ENCODE measurements around the gene PLA2G12A.

PLA2G12A gene

DNA sequence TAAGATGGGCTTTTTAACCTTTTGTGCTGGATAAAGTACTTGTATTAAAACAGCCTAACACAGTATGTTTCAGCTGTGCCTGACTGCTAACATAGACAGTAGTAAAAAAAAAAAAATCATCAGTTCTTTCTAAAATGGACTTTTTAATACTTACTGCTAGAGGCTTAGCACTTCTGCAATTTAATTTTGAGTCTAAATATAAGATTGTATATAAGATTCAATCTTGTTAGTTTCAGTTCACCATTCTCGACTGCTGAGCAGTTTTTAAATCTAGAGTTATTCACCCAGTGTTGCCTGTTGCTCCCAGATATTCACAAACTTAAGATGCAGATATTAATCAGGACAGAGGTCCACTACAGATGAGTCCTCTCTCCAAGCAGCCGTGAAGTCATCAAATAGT, 6.8 kb downstream of the PLA2G12A start:
- Histone ChIP-seq H3K36me3 (ENCODE audit: control insufficient read depth, insufficient read depth, low read length) (no peaks in the 10 kb centered on the region), H3K4me3 (ENCODE audit: extremely low read depth, insufficient read depth, low read length, poor library complexity, severe bottlenecking) (no peak overlapping the region), H3K27ac (ENCODE audit: low read depth, low read length, severe bottlenecking) (no peak overlapping the region), H3K4me1 (ENCODE audit: control insufficient read depth, insufficient read depth, low read length, poor library complexity, severe bottlenecking) (no peaks in the 10 kb centered on the region), H3K9me3 (ENCODE audit: control insufficient read depth, low read length) (peaks cover 12% of the 10 kb centered on the region)
- 100% methylated on average over 1 to 2 of the region's 2 CpGs for WGBS, 2 experiments (ENCODE audit: insufficient coverage in 2 of 2)

DNA sequence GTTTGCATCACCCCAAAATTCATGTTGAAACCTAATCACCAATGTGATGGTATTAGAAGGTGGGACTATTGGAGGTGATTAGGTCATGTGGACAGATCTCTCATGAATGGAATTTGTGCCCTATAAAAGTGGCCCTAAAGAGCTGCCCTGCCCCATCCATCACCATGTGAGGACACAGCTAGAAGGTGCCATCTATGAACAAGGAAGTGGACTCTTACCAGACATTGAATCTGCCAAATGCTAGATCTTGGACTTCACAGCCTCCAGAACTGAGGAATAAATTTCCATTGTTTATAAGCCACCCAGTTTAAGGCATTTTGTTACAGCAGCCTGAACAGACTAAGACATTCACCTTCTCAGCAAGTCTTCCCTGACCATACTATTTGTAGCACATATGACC, 7.5 kb downstream of the PLA2G12A start:
- Histone ChIP-seq H3K4me1 (ENCODE audit: control insufficient read depth, insufficient read depth, low read length, poor library complexity, severe bottlenecking) (no peaks in the 10 kb centered on the region), H3K36me3 (ENCODE audit: control insufficient read depth, insufficient read depth, low read length) (no peaks in the 10 kb centered on the region), H3K4me3 (ENCODE audit: extremely low read depth, insufficient read depth, low read length, poor library complexity, severe bottlenecking) (no peak overlapping the region)

DNA sequence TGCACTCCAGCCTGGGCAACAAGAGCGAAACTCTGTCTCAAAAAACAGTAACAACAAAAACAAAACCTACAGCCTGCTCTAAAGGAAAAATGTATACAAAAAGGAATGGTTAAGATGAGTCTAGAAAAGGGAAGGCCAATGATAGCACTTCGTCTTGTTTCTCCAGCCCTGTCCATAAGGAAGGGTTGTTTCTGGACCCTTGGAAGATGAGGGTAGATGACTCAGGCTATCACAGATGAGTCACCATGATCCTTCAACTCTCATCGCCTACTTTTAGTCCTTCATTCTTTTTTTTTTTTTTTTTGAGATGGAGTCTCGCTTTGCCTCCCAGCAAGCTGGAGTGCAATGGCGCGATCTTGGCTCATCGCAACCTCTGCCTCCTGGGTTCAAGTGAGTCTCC, 8.8 kb downstream of the PLA2G12A start:
- Histone ChIP-seq H3K4me1 (ENCODE audit: control insufficient read depth, insufficient read depth, low read length, poor library complexity, severe bottlenecking) (no peaks in the 10 kb centered on the region), H3K9me3 (ENCODE audit: control insufficient read depth, low read length) (peaks cover 12% of the 10 kb centered on the region), H3K36me3 (ENCODE audit: control insufficient read depth, insufficient read depth, low read length) (peaks cover 8% of the 10 kb centered on the region), H3K27ac (ENCODE audit: low read depth, low read length, severe bottlenecking) (no peak overlapping the region), H3K4me3 (ENCODE audit: extremely low read depth, insufficient read depth, low read length, poor library complexity, severe bottlenecking) (no peak overlapping the region)
- WGBS, 2 experiments (ENCODE audit: insufficient coverage in 2 of 2), result 85 to 100% methylated on average over 3 to 5 of the region's 7 CpGs

More for the DNA sequence above, 7.5 kb downstream of the PLA2G12A start:
- Histone ChIP-seq H3K27ac (ENCODE audit: low read depth, low read length, severe bottlenecking) (no peak overlapping the region), H3K9me3 (ENCODE audit: control insufficient read depth, low read length) (peaks cover 12% of the 10 kb centered on the region)

DNA sequence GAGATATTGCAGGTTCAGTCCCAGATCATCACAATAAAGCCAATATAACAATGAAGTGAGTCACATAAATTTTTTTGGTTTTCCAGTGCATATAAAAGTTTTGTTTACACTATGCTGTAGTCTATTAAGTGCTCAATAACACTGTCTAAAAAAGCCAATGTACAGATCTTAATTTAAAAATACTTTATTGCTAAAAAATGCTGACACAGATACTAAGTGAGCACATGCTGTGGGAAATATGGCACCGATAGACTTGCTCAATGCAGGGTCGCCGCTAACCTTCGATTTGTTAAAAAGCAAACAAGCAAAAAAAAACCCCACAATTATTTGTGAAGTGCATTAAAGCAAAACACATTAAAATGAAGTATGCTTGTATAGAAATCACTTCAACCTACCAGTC, 10.3 kb downstream of the PLA2G12A start:
- Histone ChIP-seq H3K4me1 (ENCODE audit: control insufficient read depth, insufficient read depth, low read length, poor library complexity, severe bottlenecking) (no peaks in the 10 kb centered on the region), H3K27ac (ENCODE audit: low read depth, low read length, severe bottlenecking) (no peak overlapping the region), H3K4me3 (ENCODE audit: extremely low read depth, insufficient read depth, low read length, poor library complexity, severe bottlenecking) (no peak overlapping the region), H3K36me3 (ENCODE audit: control insufficient read depth, insufficient read depth, low read length) (peaks cover 8% of the 10 kb centered on the region), H3K9me3 (ENCODE audit: control insufficient read depth, low read length) (peaks cover 12% of the 10 kb centered on the region)
- WGBS, 2 experiments (ENCODE audit: insufficient coverage in 2 of 2), result no CpG with 5 or more reads among the region's 4 CpGs

DNA sequence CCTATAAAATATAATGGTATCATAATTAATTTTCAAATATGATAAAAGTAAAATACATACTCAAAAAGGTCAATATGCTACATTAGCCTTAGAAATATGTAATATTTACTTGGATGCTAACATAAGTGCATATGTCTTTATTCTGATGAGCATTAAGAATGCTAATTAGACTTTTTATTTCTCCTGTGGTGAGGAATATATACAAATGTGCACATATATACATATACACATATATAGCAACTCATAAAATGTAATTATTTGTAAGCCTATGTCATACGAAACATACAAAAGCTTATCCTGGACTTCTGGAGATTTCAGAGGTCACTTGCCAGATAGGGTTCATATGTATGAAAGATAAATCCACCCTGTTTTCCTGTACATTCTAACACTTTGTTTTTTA, 11.1 kb downstream of the PLA2G12A start:
- Histone ChIP-seq H3K27ac (ENCODE audit: low read depth, low read length, severe bottlenecking) (no peak overlapping the region), H3K4me1 (ENCODE audit: control insufficient read depth, insufficient read depth, low read length, poor library complexity, severe bottlenecking) (no peaks in the 10 kb centered on the region), H3K4me3 (ENCODE audit: extremely low read depth, insufficient read depth, low read length, poor library complexity, severe bottlenecking) (no peak overlapping the region), H3K36me3 (ENCODE audit: control insufficient read depth, insufficient read depth, low read length) (peaks cover 12% of the 10 kb centered on the region), H3K9me3 (ENCODE audit: control insufficient read depth, low read length) (peaks cover 12% of the 10 kb centered on the region)
- WGBS, 2 experiments (ENCODE audit: insufficient coverage in 2 of 2), result no CpG with 5 or more reads among the region's 1 CpG

DNA sequence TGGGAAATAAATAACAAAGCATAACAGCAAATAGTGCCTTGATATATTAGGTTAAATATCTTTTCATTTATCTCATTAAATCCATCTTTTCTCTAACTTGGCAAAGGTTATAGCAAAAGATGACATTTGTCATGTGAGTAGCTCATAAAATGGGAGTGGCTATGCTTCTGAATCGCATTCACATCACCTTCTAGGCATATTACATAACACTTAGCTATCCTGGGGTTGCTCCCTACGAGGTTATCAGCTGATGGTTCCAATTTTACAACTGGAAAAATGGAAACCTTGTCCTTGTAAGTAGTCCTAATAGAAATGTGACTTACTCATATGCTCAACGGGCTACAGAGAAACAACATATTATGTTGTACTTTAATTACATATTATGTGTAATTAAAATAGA, 16.4 kb downstream of the PLA2G12A start:
- Histone ChIP-seq H3K36me3 (ENCODE audit: control insufficient read depth, insufficient read depth, low read length) (peaks cover 16% of the 10 kb centered on the region), H3K27ac (ENCODE audit: low read depth, low read length, severe bottlenecking) (no peak overlapping the region), H3K4me1 (ENCODE audit: control insufficient read depth, insufficient read depth, low read length, poor library complexity, severe bottlenecking) (no peaks in the 10 kb centered on the region), H3K4me3 (ENCODE audit: extremely low read depth, insufficient read depth, low read length, poor library complexity, severe bottlenecking) (no peak overlapping the region), H3K9me3 (ENCODE audit: control insufficient read depth, low read length) (no peaks in the 10 kb centered on the region)
- 100% methylated on average over 1 of the region's 3 CpGs; no CpG with 5 or more reads in 1 of the 2 experiments for WGBS, 2 experiments (ENCODE audit: insufficient coverage in 2 of 2)

DNA sequence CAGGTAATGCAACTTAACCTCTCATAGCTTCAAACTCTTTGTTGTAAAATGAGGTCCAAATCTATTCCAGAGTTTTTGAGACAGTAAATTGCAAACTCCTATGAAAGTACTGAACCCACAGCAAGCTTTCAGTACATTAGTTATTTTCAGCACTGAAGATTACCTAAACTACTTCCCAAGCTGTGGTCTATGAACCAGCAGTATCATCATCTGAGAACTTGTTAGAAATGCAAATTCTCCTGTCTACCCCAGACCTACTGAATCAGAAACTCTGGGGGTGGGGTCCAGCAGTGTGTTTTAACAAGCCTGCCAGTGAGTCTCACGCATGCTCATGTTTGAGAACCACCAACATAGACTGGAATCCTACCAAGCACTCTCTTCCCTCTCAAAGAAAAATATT, 20.9 kb downstream of the PLA2G12A start:
- Histone ChIP-seq H3K27ac (ENCODE audit: low read depth, low read length, severe bottlenecking) (no peak overlapping the region), H3K4me3 (ENCODE audit: extremely low read depth, insufficient read depth, low read length, poor library complexity, severe bottlenecking) (no peak overlapping the region), H3K36me3 (ENCODE audit: control insufficient read depth, insufficient read depth, low read length) (peaks cover 5% of the 10 kb centered on the region), H3K4me1 (ENCODE audit: control insufficient read depth, insufficient read depth, low read length, poor library complexity, severe bottlenecking) (no peaks in the 10 kb centered on the region), H3K9me3 (ENCODE audit: control insufficient read depth, low read length) (no peaks in the 10 kb centered on the region)
- WGBS, 2 experiments (ENCODE audit: insufficient coverage in 2 of 2), result 100% methylated on average over 1 of the region's 1 CpG

GRCh38 chr4:109708435-109708834, 21.4 kb downstream of the PLA2G12A start:
- no CpG with 5 or more reads among the region's 2 CpGs for WGBS, 2 experiments (ENCODE audit: insufficient coverage in 2 of 2)
- H3K9me3 ChIP-seq (ENCODE audit: control insufficient read depth, low read length), result no peaks in the 10 kb centered on the region
- no peak overlapping the region for H3K4me3 ChIP-seq (ENCODE audit: extremely low read depth, insufficient read depth, low read length, poor library complexity, severe bottlenecking)
- H3K36me3 ChIP-seq (ENCODE audit: control insufficient read depth, insufficient read depth, low read length), result peaks cover 4% of the 10 kb centered on the region
- H3K4me1 ChIP-seq (ENCODE audit: control insufficient read depth, insufficient read depth, low read length, poor library complexity, severe bottlenecking), result no peaks in the 10 kb centered on the region
- H3K27ac ChIP-seq (ENCODE audit: low read depth, low read length, severe bottlenecking), result no peak overlapping the region

- Histone ChIP-seq H3K36me3 (ENCODE audit: control insufficient read depth, insufficient read depth, low read length) (peaks cover 20% of the 10 kb centered on the region), H3K4me1 (ENCODE audit: control insufficient read depth, insufficient read depth, low read length, poor library complexity, severe bottlenecking) (no peaks in the 10 kb centered on the region), H3K4me3 (ENCODE audit: extremely low read depth, insufficient read depth, low read length, poor library complexity, severe bottlenecking) (peak overlapping the region; percentile 71), H3K9me3 (ENCODE audit: control insufficient read depth, low read length) (no peaks in the 10 kb centered on the region), H3K27ac (ENCODE audit: low read depth, low read length, severe bottlenecking) (no peak overlapping the region)
- 5 to 10% methylated on average over 5 of the region's 11 CpGs for WGBS, 2 experiments (ENCODE audit: insufficient coverage in 2 of 2)
Observed at GRCh38 chr4:109703664-109704361, 26.1 kb downstream of the PLA2G12A start.

GRCh38 chr4:109702950-109703663, 26.8 kb downstream of the PLA2G12A start, which contains the start of gene CASP6:
Gene CASP6 (minus strand): TSS chr4:109703445. CDS start chr4:109703395, 50 bp downstream.
- H3K27ac ChIP-seq (ENCODE audit: low read depth, low read length, severe bottlenecking), result peak within 1 kb of the TSS; percentile 78
- no peaks in the 10 kb centered on the region for H3K4me1 ChIP-seq (ENCODE audit: control insufficient read depth, insufficient read depth, low read length, poor library complexity, severe bottlenecking)
- WGBS, 2 experiments (ENCODE audit: insufficient coverage in 2 of 2), result 0 to 1% methylated on average over 49 to 59 of the region's 72 CpGs
- H3K36me3 ChIP-seq (ENCODE audit: control insufficient read depth, insufficient read depth, low read length), result peaks cover 21% of the 10 kb centered on the region
- H3K9me3 ChIP-seq (ENCODE audit: control insufficient read depth, low read length), result no peaks in the 10 kb centered on the region
- peak within 1 kb of the TSS; percentile 71 for H3K4me3 ChIP-seq (ENCODE audit: extremely low read depth, insufficient read depth, low read length, poor library complexity, severe bottlenecking)

Data from mesodermal cell (in vitro differentiated cells).